Left cardiac atrium (tissue), 4 donors: Measurements from ENCODE around the gene GOPC. TPM values are rescaled to one million over a fixed set of nuclear protein-coding genes. Genes with fewer than 3 reads are reported as not detected.

ENCODE experiments used
- ATAC-seq, 2 donors: fragments of 200-7000 bp; cut with Tn5 transposase; one replicate each; pipeline ENCODE4 v1.9.1; 2020; ENCODE audit warnings: mild to moderate bottlenecking in 2 of 2, moderate library complexity in 2 of 2
- DNase-seq: peaks from one replicate; pipeline ENCODE4 v3.0.0-alpha.2; 2020
- intact Hi-C, 2 donors: fragments of 100-400 bp; cut with DNase I; formaldehyde crosslinking; loops; one replicate each; pipeline versions ENCODE4 v1.14.1 to v1.15.1; 2022 to 2023
- total RNA-seq, 2 donors: library from RNA; stranded (reverse); fragmentation: NEBNext Ultra II Directional; extraction: Animal tissue kit (Norgen Biotek cat#: 25700); gene quantifications; one replicate each; pipeline ENCODE4 v1.2.1, GENCODE V29; 2021
- donor health status: DM: no; HTN: yes; CAD: no.
- donor health status: DM: no; HTN: yes; CAD: no; lungs with severe emphysema.
- donor health status: DM: yes; HTN: yes; CAD: no.
- donor health status: Dilated cardiomyopathy.

The GOPC gene
- total RNA-seq, 2 donors from 2014 or later = 18.3 to 20.6 TPM

GRCh38 chr6:117601811-117602150 is 530 bp downstream of the GOPC start:
- intact Hi-C loops = loop anchor here in 1 of 2 donors (10.0 kb wide), 1 partner anchor 257 kb away; no protein-coding TSS in a partner anchor
- ATAC-seq (peak; percentile 6 to 15), DNase-seq (peak; percentile 25)

GRCh38 chr6:117600008-117600743 is 2.1 kb downstream of the GOPC start:
- ATAC-seq = no peak
- intact Hi-C loops = loop anchor here in 1 of 2 donors (10.0 kb wide), 1 partner anchor 255 kb away; no protein-coding TSS in a partner anchor
- no peak for DNase-seq

DNA sequence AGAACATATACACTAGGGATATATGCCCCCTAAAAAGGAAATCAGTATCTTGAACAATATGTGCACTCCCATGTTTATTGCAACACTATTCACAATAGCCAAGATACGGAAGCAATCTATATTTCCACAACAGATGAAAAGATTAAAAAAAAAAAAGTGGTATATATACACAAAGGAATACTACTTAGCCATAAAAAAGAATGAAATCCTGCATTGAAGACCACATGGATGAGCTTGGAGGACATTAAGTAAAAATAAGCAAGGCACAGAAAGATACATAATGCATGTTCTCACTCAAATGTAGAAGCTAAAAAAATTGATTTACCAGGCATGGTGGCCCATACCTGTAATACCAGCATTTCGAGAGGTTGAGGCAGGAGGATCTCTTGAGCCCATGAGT is 4.6 kb downstream of the GOPC start:
- no peak for ATAC-seq
- intact Hi-C loops = no loop called here
- no peak for DNase-seq

DNA sequence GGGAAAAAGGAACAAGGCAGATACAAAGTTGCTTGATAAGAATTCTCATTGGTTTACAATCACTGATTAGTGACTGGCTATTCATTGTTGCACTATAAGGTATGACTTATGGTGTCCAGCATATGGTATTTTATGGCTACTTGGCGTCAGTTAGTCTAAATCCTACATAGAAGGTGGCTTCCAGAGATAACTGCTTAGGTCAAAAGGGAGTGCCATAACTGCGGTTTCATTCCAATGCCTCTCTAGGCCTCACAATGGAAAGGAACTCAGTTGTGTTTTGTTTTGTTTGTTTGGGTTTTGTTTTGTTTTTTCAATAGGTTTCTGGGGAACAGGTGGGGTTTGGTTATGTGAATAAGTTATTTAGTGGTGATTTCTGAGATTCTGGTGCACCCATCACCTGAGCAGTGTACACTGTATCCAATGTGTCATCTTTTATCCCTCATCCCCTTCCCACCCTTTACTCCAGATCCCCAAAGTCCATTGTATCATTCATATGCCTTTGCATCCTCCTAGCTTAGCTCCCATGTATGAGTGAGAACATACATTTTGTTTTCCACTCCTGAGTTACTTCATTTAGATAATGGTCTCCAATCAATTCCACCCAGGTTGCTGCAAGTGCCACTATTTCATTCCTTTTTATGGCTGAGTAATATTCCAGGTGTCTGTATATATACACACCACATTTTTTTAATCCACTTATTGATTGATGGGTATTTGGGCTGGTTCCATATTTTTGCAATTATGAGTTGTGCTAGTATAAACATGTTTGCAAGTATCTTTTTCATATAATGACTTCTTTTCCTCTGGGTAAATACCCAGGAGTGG is 7.0 kb downstream of the GOPC start:
- intact Hi-C loops = no loop called here
- DNase-seq (no peak), ATAC-seq (no peak)

DNA sequence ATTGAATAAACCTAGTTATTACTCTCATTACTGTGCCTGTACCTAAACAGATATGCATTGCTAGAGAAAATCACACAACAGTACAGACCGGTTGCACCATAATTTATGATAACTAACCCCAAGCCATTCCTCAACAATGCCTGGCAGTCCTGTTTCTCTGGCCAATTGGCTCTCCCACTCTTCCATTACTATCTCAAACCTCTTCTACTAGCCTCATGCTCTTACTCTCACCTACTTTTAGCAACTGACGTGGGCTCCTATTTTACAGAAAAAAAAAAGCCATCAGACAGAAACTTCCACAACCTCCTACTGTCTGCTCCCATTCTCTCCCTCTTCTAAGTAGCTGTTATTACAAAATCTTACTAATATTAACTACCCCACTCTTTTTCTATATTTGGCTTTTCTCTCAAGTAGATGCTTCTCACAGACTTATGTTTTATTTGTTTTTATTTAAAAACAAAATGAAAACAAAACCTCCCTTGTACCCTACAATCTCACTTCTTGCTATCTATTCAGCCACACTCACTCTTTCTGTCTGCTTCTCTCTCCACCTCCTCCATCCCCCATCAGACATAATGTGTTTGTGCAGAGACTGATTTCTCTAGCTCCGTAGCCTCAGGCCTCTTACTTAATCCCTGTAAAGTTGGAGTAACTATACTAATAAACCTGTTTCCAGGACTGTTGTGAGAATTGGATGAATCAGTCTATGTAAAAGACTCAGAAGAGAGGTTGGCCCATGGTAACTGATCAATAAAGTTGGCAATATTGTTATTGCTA is 9.1 kb downstream of the GOPC start:
- intact Hi-C loops = no loop called here
- peak in 1 of 2 donors; percentile 56 for ATAC-seq

DNA sequence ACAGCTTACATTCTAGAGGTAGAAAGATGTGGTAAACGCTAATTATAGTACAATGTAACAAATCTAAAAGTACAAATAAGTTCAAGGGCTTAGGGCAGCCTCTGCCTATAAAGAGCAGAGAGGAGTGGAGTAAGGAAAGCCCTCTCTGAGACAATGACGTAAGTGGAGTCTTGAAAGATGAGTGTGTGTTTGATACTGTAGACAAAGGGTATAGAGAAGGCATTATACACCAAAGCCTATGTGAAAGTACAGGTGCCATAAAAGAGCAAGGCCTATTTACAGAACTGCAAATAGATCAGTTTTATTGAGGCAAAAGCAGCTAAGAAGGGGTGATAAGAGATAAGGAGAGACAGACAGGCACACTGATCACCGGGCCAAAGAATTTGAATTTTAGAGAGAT is 10.9 kb downstream of the GOPC start:
- intact Hi-C loops = no loop called here
- DNase-seq (no peak), ATAC-seq (peak in 1 of 2 donors; percentile 30)

More for the DNA sequence above, 9.1 kb downstream of the GOPC start:
- no peak for DNase-seq

- no peak for ATAC-seq
- intact Hi-C loops = no loop called here
- DNase-seq = no peak
These were observed 11.9 kb downstream of the GOPC start for GRCh38 chr6:117590447-117590846.

GRCh38 chr6:117585647-117586046 is 16.7 kb downstream of the GOPC start:
- DNase-seq (no peak), ATAC-seq (no peak)
- intact Hi-C loops = no loop called here

GRCh38 chr6:117574198-117574597 is 28.1 kb downstream of the GOPC start:
- intact Hi-C loops = no loop called here
- DNase-seq (no peak), ATAC-seq (no peak)

- intact Hi-C loops = no loop called here
- no peak for ATAC-seq
These were observed 29.2 kb downstream of the GOPC start for GRCh38 chr6:117573006-117573680.

GRCh38 chr6:117568831-117569410 is 33.4 kb downstream of the GOPC start:
- DNase-seq = no peak
- no peak for ATAC-seq
- intact Hi-C loops = no loop called here

More at GRCh38 chr6:117573006-117573680, 29.2 kb downstream of the GOPC start:
- no peak for DNase-seq

DNA sequence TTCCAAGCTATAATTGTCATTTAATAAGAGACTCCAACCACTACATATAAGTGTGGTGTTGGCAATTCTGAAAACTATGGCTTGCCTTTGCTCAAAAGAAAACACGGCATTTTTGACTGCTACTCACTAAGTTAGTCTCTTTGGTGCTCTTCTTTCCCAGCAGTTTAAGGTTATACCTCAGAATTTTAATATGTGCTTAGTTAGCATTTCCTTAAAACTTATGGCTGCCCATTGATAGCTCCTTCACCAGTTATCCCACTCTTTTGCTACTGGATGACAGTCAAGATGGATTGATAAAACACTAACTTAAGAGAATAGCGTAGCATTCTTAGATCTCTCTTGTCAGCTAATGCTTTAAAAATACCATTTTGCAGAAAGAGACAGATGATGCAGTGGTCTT is 34.1 kb downstream of the GOPC start:
- DNase-seq = no peak
- ATAC-seq = no peak
- intact Hi-C loops = no loop called here

- ATAC-seq = no peak
- intact Hi-C loops = no loop called here
- no peak for DNase-seq
These were observed 37.6 kb downstream of the GOPC start for GRCh38 chr6:117564681-117565080.

- ATAC-seq (no peak), DNase-seq (no peak)
- intact Hi-C loops = no loop called here
These were observed 41.2 kb downstream of the GOPC start for GRCh38 chr6:117561128-117561527.

- intact Hi-C loops = loop anchor here in 1 of 2 donors (5.0 to 10.0 kb wide), 3 partner anchors 74 to 212 kb away; partner anchors contain the start of gene DCBLD1
- ATAC-seq (no peak), DNase-seq (no peak)
These were observed 43.0 kb downstream of the GOPC start for GRCh38 chr6:117559299-117559698.

- intact Hi-C loops = loop anchor here in 1 of 2 donors (5.0 to 10.0 kb wide), 3 partner anchors 74 to 212 kb away; partner anchors contain the start of gene DCBLD1
- ATAC-seq = no peak
- DNase-seq = no peak
These were observed 43.5 kb downstream of the GOPC start for GRCh38 chr6:117558818-117559217.

DNA sequence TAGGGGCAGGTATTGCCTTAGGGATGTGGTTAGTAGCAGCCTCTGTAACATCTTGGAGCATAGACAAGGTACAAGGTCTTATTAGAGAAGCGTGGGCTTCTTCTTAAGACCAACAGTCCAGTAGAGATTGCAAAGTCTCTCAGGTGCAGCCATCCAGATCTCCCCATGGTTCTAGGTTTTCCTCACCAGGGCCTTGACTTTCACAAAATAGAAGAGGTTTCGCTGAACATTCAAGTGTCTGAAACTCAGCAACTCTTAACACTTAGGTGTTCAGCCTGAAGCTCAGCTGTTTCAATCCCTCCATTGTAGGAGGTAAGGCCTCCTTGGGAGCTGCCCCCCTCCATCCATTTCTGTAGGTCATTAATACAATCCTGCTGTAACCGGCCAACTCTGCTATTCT is 44.4 kb downstream of the GOPC start:
- intact Hi-C loops = loop anchor here (2.0 to 10.0 kb wide), 4 partner anchors 73 to 211 kb away; partner anchors contain the start of gene DCBLD1 (in 1 of the 2)
- no peak for ATAC-seq
- DNase-seq = no peak

- intact Hi-C loops = loop anchor here (2.0 to 10.0 kb wide), 4 partner anchors 71 to 209 kb away; partner anchors contain the start of gene DCBLD1 (in 1 of the 2)
- ATAC-seq (no peak), DNase-seq (peak; percentile 31)
These were observed 46.3 kb downstream of the GOPC start for GRCh38 chr6:117555882-117556498.
